Osteocyte (in vitro differentiated cells): ENCODE results near the gene RARG. TPM values are rescaled to one million over a fixed set of nuclear protein-coding genes. Genes with fewer than 3 reads are reported as not detected.

Experiments
- DNase-seq: peaks from one replicate; pipeline ENCODE4 v3.0.0; 2021; ENCODE audit warnings: mixed read lengths; ENCODE audit not compliant: unreplicated experiment; ENCODE audit errors: extremely low spot score
- H3K27ac Mint-ChIP-seq: one replicate; pipeline ENCODE4 v1.8.0; 2021; ENCODE audit warnings: mild to moderate bottlenecking, mixed read lengths; ENCODE audit not compliant: unreplicated experiment
- H3K27me3 Mint-ChIP-seq: one replicate; pipeline ENCODE4 v1.8.0; 2021; ENCODE audit warnings: mixed read lengths; ENCODE audit not compliant: unreplicated experiment
- H3K36me3 Mint-ChIP-seq: one replicate; pipeline ENCODE4 v1.8.0; 2021; ENCODE audit warnings: mixed read lengths; ENCODE audit not compliant: unreplicated experiment
- H3K4me1 Mint-ChIP-seq: one replicate; pipeline ENCODE4 v1.8.0; 2021; ENCODE audit warnings: mixed read lengths; ENCODE audit not compliant: unreplicated experiment
- H3K4me3 Mint-ChIP-seq: one replicate; pipeline ENCODE4 v1.8.0; 2021; ENCODE audit warnings: mild to moderate bottlenecking, moderate library complexity, mixed read lengths; ENCODE audit not compliant: unreplicated experiment
- H3K9me3 Mint-ChIP-seq: one replicate; pipeline ENCODE4 v1.8.0; 2021; ENCODE audit warnings: mixed read lengths; ENCODE audit not compliant: unreplicated experiment
- CTCF ChIP-seq: fragments of 200-600 bp; sonication (generic); IDR thresholded peaks from 2 replicates; pipeline ENCODE4 v1.5.0; 2021; ENCODE audit warnings: antibody characterized with exemption, mild to moderate bottlenecking, moderate library complexity
- total RNA-seq: library from RNA; stranded (reverse); gene quantifications from 2 replicates; pipeline ENCODE4 v1.2.1, GENCODE V29; 2021

Gene RARG
- total RNA-seq, 1 donor from 2014 or later, result 31.6 TPM

DNA sequence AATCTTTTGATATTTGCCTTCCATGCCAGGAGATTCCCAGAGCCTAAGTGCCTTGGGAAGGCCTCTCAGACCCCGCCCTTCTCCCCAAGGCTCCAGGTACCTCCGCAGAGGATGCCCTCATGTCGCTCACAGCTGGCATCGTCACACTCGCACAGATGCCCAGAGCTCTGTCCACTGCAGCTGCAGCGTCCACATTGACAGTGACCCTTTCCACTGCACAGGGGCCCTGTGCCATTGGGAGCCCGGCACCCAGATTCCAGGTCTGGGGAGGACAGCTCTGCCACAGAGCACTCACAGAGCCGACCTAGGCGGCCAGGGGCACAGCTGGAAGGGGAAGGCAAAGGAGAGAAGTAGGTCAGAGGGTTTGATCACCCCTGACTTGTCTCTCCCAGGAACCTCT, 39.0 kb downstream of the RARG start:
- no peak for DNase-seq
- H3K4me3 Mint-ChIP-seq, result no peak overlapping the region
- H3K27ac Mint-ChIP-seq, result no peak overlapping the region

DNA sequence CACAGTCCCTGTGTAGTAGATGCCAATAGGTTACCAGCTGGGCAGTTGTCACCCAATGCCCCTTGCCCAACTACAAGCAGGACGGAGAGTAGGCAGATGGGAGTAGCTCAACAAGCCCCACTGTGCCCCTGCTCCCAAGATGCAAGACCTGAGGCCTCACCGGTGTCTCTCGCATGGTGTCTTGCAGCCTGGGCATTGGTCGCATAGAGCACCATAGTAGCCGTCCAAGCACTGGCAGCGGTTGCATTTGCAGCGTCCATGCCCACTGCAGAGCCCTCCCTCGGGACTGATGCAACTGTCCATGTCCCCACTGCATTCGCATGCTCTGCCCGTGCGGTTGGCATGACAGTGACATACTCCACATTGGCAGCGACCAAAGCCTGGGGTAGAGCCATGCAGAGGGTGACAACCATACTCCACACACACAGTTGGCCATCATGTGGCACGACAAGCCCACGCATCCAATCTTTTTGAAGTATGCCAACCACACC, 39.4 kb downstream of the RARG start:
- Mint-ChIP-seq H3K27ac (no peak overlapping the region), H3K36me3 (peaks cover 10% of the 10 kb centered on the region), H3K4me1 (peaks cover 7% of the 10 kb centered on the region), H3K9me3 (no peaks in the 10 kb centered on the region), H3K4me3 (no peak overlapping the region), H3K27me3 (no peaks in the 10 kb centered on the region)
- DNase-seq, result no peak
- TF ChIP-seq CTCF, result no peak

More for the DNA sequence above, 39.0 kb downstream of the RARG start:
- no peak for TF ChIP-seq CTCF
- Mint-ChIP-seq H3K27me3 (no peaks in the 10 kb centered on the region), H3K4me1 (peaks cover 7% of the 10 kb centered on the region), H3K9me3 (no peaks in the 10 kb centered on the region), H3K36me3 (peaks cover 7% of the 10 kb centered on the region)

GRCh38 chr12:53191885-53192530, 40.0 kb downstream of the RARG start:
- Mint-ChIP-seq H3K9me3 (no peaks in the 10 kb centered on the region), H3K36me3 (peaks cover 16% of the 10 kb centered on the region), H3K27me3 (no peaks in the 10 kb centered on the region), H3K27ac (no peak overlapping the region), H3K4me1 (peaks cover 7% of the 10 kb centered on the region), H3K4me3 (no peak overlapping the region)
- no peak for TF ChIP-seq CTCF
- DNase-seq, result no peak

DNA sequence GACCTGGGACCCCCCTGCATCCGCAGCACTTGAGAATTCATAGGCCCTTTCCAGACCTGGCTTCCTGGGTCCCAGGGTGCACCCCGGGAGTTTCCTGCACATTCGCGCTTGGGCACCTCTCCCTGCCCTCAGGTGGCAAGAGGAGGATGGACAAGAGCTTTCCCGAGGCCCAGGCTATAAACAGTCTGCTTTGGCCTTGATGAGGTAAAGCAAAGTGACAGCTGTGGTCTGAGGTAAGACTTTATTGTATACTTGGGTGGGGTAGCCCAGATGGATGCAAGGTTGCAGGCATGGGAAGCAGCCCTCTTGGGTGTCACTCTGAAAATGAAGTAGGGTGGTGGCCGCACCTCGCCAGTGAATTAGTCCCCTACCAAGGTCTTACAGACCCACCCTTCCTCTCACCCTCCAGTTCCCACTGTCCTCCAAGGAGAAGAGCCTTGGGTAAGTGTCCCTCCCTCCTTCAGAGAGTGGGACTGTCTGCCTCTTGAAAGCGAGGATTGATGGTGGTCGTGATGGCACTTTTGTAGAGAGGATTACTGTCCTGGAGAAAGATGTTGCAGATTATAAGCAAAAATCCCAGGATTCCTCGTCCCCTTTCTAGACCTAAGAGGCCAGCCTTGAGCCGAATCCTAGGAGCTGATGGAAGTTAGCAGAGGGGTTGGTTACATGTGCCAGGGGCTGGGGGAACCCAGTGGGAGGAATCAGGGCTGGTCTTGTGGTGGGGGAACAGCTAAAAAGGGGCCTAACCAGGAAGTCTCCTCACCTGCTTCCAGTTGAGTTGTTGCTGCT, 40.7 kb downstream of the RARG start:
- Mint-ChIP-seq H3K36me3 (peaks cover 22% of the 10 kb centered on the region), H3K4me1 (peaks cover 7% of the 10 kb centered on the region), H3K27ac (no peak overlapping the region), H3K4me3 (no peak overlapping the region), H3K27me3 (no peaks in the 10 kb centered on the region), H3K9me3 (no peaks in the 10 kb centered on the region)
- no peak for TF ChIP-seq CTCF
- no peak for DNase-seq

DNA sequence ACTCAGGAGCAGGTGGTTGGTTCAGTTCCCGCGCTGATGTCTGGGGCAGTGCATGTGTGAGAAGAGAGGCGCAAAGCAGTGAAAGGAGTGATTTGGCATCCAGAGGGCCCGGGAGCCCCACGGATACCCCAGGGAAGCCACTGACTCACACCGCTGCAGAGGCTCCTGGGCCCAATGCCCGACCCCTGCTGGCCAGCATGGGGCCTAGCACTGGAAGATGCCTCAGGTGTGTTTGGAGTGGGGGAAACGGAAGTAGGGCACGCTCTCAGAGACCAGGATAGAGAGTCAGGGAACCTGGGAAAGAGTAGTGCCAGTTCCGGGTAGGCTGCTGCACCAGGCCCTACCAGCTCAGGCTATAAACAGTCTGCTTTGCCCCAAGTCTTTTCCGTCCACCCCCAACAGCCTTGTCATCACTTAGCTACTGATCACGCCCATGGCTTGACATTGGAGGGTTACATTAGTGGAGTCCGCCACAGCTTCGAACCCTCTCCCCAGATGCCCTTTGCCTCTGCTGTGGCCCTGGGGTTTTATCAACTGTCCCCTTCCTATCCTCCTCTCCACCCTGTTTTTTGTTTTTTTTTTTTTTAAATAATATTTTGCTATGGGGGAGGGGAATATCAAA, 41.8 kb downstream of the RARG start:
- Mint-ChIP-seq H3K27ac (no peak overlapping the region), H3K4me3 (no peak overlapping the region), H3K27me3 (no peaks in the 10 kb centered on the region), H3K36me3 (peaks cover 32% of the 10 kb centered on the region), H3K4me1 (peaks cover 7% of the 10 kb centered on the region), H3K9me3 (no peaks in the 10 kb centered on the region)
- peak; percentile 64 for TF ChIP-seq CTCF
- no peak for DNase-seq
